Activated T-cell treated with anti-CD3 and anti-CD28 coated beads, Interleukin-2, amount 50 U/mL, for 4 hours (primary cell): ENCODE results near the gene CIDEC. TPM values are rescaled to one million over a fixed set of nuclear protein-coding genes. Genes with fewer than 3 reads are reported as not detected.

Source experiments
- ATAC-seq, 2 donors: fragments of 200-7000 bp; cut with Tn5 transposase; one replicate each; pipeline ENCODE4 v1.10.0; 2021
- DNase-seq: peaks from one replicate; pipeline ENCODE4 v3.0.0-alpha.2; 2020
- H3K27me3 Mint-ChIP-seq: one replicate; pipeline ENCODE4 v1.8.0; 2021; ENCODE audit warnings: low read depth, mixed read lengths
- H3K36me3 Mint-ChIP-seq: one replicate; pipeline ENCODE4 v1.8.0; 2022; ENCODE audit warnings: mixed read lengths; ENCODE audit not compliant: insufficient read depth
- H3K4me1 Mint-ChIP-seq: one replicate; pipeline ENCODE4 v1.8.0; 2021; ENCODE audit warnings: low read depth, mixed read lengths
- H3K4me3 Mint-ChIP-seq: one replicate; pipeline ENCODE4 v1.8.0; 2021; ENCODE audit warnings: mild to moderate bottlenecking, moderate library complexity, mixed read lengths
- H3K9me3 Mint-ChIP-seq: one replicate; pipeline ENCODE4 v1.8.0; 2021; ENCODE audit warnings: mixed read lengths
- total RNA-seq, 3 donors: library from RNA; stranded (reverse); gene quantifications; one replicate each; pipeline ENCODE4 v1.2.1, GENCODE V29; 2021

CIDEC gene
- total RNA-seq, 3 donors from 2014 or later = not detected

- ATAC-seq = no peak
- Mint-ChIP-seq H3K4me3 (no peak overlapping the region), H3K27me3 (no peaks in the 10 kb centered on the region), H3K4me1 (peaks cover 6% of the 10 kb centered on the region), H3K36me3 (peaks cover 3% of the 10 kb centered on the region), H3K9me3 (no peaks in the 10 kb centered on the region)
- no peak for DNase-seq
Observed at GRCh38 chr3:9828801-9829755, 51.0 kb downstream of the CIDEC start.

- H3K9me3 Mint-ChIP-seq = no peaks in the 10 kb centered on the region
- H3K4me3 Mint-ChIP-seq = no peak overlapping the region
- DNase-seq (no peak), ATAC-seq (peak in 1 of 2 donors; percentile 57)
- no peaks in the 10 kb centered on the region for H3K27me3 Mint-ChIP-seq
- peaks cover 2% of the 10 kb centered on the region for H3K36me3 Mint-ChIP-seq
- peaks cover 6% of the 10 kb centered on the region for H3K4me1 Mint-ChIP-seq
Observed at GRCh38 chr3:9826815-9827573, 53.1 kb downstream of the CIDEC start.

- Mint-ChIP-seq H3K36me3 (no peaks in the 10 kb centered on the region), H3K4me3 (no peak overlapping the region), H3K4me1 (no peaks in the 10 kb centered on the region), H3K27me3 (no peaks in the 10 kb centered on the region), H3K9me3 (no peaks in the 10 kb centered on the region)
- DNase-seq = no peak
- no peak for ATAC-seq
Observed at GRCh38 chr3:9825451-9826040, 54.5 kb downstream of the CIDEC start.

GRCh38 chr3:9820946-9821345, 59.1 kb downstream of the CIDEC start:
- H3K4me1 Mint-ChIP-seq = peaks cover 2% of the 10 kb centered on the region
- ATAC-seq (peak in 1 of 2 donors; percentile 66), DNase-seq (no peak)
- no peaks in the 10 kb centered on the region for H3K27me3 Mint-ChIP-seq
- H3K9me3 Mint-ChIP-seq = no peaks in the 10 kb centered on the region
- H3K4me3 Mint-ChIP-seq = no peak overlapping the region
- H3K36me3 Mint-ChIP-seq = peaks cover 4% of the 10 kb centered on the region

- DNase-seq (no peak), ATAC-seq (no peak)
- Mint-ChIP-seq H3K4me1 (peaks cover 2% of the 10 kb centered on the region), H3K9me3 (no peaks in the 10 kb centered on the region), H3K27me3 (no peaks in the 10 kb centered on the region), H3K4me3 (no peak overlapping the region), H3K36me3 (peaks cover 4% of the 10 kb centered on the region)
Observed at GRCh38 chr3:9820543-9820942, 59.5 kb downstream of the CIDEC start.

GRCh38 chr3:9818666-9819335, 61.3 kb downstream of the CIDEC start:
- ATAC-seq = no peak
- Mint-ChIP-seq H3K27me3 (no peaks in the 10 kb centered on the region), H3K4me1 (peaks cover 2% of the 10 kb centered on the region), H3K9me3 (no peaks in the 10 kb centered on the region), H3K36me3 (peaks cover 4% of the 10 kb centered on the region), H3K4me3 (no peak overlapping the region)
- DNase-seq = no peak

GRCh38 chr3:9817436-9817835, 62.6 kb downstream of the CIDEC start:
- peaks cover 4% of the 10 kb centered on the region for H3K36me3 Mint-ChIP-seq

More at GRCh38 chr3:9817436-9817835, 62.6 kb downstream of the CIDEC start:
- Mint-ChIP-seq H3K4me1 (peaks cover 2% of the 10 kb centered on the region), H3K9me3 (no peaks in the 10 kb centered on the region), H3K4me3 (no peak overlapping the region), H3K27me3 (no peaks in the 10 kb centered on the region)
- no peak for DNase-seq
- ATAC-seq = no peak

Other genes starting within 250 kb of the CIDEC start
- 10 to 100 TPM; 42.5 to 47.6 (median 44.1) TPM for gene MTMR14, start 230.7 kb downstream of the CIDEC start, total RNA-seq
- gene CPNE9, start 176.4 kb downstream of the CIDEC start, total RNA-seq = under 1 TPM in 1 of 3 donors, not detected in 2; 0.19 TPM
- 10 to 100 TPM; 56.9 to 59.9 (median 59.8) TPM for gene BRPF1, start 148.5 kb downstream of the CIDEC start, total RNA-seq
- gene OGG1, start 130.3 kb downstream of the CIDEC start, total RNA-seq = 10 to 100 TPM; 25.2 to 30.5 (median 28.8) TPM
- 10 to 100 TPM; 15.3 to 20.7 (median 15.7) TPM for gene CAMK1, start 110.3 kb downstream of the CIDEC start, total RNA-seq
- gene TADA3, start 87.8 kb downstream of the CIDEC start, total RNA-seq = 10 to 100 TPM; 39.3 to 42.0 (median 40.2) TPM
- 100 to 1,000 TPM; 257 to 268 (median 264) TPM for gene ARPC4, start 87.2 kb downstream of the CIDEC start, total RNA-seq
- 10 to 100 TPM in 2 of 3 donors, 1 to 10 TPM in 1; 9.2 to 13.5 (median 11.1) TPM for gene TTLL3, start 70.0 kb downstream of the CIDEC start, total RNA-seq
- 10 to 100 TPM; 56.5 to 70.3 (median 69.0) TPM for gene RPUSD3, start 36.2 kb downstream of the CIDEC start, total RNA-seq
- gene JAGN1, start 10.4 kb upstream of the CIDEC start, total RNA-seq = 10 to 100 TPM; 39.2 to 42.3 (median 41.2) TPM
- under 1 TPM; 0.47 to 0.73 (median 0.61) TPM for gene IL17RE, start 22.6 kb upstream of the CIDEC start, total RNA-seq
- under 1 TPM; 0.27 to 0.53 (median 0.40) TPM for gene IL17RC, start 36.8 kb upstream of the CIDEC start, total RNA-seq
- 10 to 100 TPM; 11.0 to 15.6 (median 13.0) TPM for gene CRELD1, start 53.6 kb upstream of the CIDEC start, total RNA-seq
- gene PRRT3, start 72.2 kb upstream of the CIDEC start, total RNA-seq = 1 to 10 TPM; 6.7 to 7.6 (median 7.5) TPM
- 10 to 100 TPM; 47.1 to 58.8 (median 47.7) TPM for gene EMC3, start 106.6 kb upstream of the CIDEC start, total RNA-seq
- 10 to 100 TPM; 33.8 to 34.8 (median 34.5) TPM for gene FANCD2, start 146.2 kb upstream of the CIDEC start, total RNA-seq
- not detected for gene FANCD2OS, start 228.0 kb upstream of the CIDEC start, total RNA-seq
- gene BRK1, start 235.4 kb upstream of the CIDEC start, total RNA-seq = 100 to 1,000 TPM in 1 of 3 donors, 10 to 100 TPM in 2; 93.5 to 104 (median 96.6) TPM